HepG2 (cell line): ENCODE measurements around the gene TMEM47. TPM values are rescaled to one million over a fixed set of nuclear protein-coding genes. Genes with fewer than 3 reads are reported as not detected.

ENCODE experiments used
- ATAC-seq: fragments of 200-7000 bp; cut with Tn5 transposase; 3 replicates; pipeline ENCODE4 v1.9.1; 2020; ENCODE audit warnings: mild to moderate bottlenecking, moderate library complexity
- BruUV-seq: library from RNA; stranded (reverse); fragments of 400-500 nt; replicated peaks from 2 replicates; lab custom pipeline; 2021; lab: Mats Ljungman, UMichigan
- CTCF ChIA-PET: fragments of 300-600 bp; formaldehyde crosslinking; extraction: SDS; loops from one replicate; lab custom pipeline; 2021; ENCODE audit warnings: low total read pairs, inconsistent platforms, low intra/inter-chr PET ratio; lab: Yijun Ruan, JAX
- POLR2A ChIA-PET: fragments of 350-600 bp; sonication (Branson Sonifier 250); formaldehyde crosslinking; loops from one replicate; lab custom pipeline; 2020; ENCODE audit warnings: antibody characterized with exemption, inconsistent platforms; lab: Yijun Ruan, JAX
- DNase-seq: peaks from one replicate; pipeline ENCODE4 v3.0.0-alpha.2; 2015; ENCODE audit warnings: low spot score
- FAIRE-seq: peaks from 3 replicates; lab custom pipeline; 2011; peaks lifted over from hg19 to GRCh38; lab: Jason Lieb, UNC
- H2AFZ ChIP-seq: one replicate; pipeline ENCODE4 v1.6.1; 2011; ENCODE audit warnings: low read length, inconsistent platforms
- H3K27ac ChIP-seq: fragments of 300-600 bp; 3 replicates; pipeline ENCODE4 v1.8.0; 2011; ENCODE audit warnings: mixed run types, mild to moderate bottlenecking, mixed read lengths, low read length, inconsistent platforms; ENCODE audit not compliant: insufficient read depth; ENCODE audit errors: extremely low read length
- H3K27me3 ChIP-seq, 2 experiments: fragments of 200-600 bp in 1 of 2; 2 replicates in 1 of 2; 3 replicates in 1 of 2; pipeline versions ENCODE4 v1.6.0 to v1.8.0; 2011; ENCODE audit warnings: low read length in 2 of 2, mild to moderate bottlenecking in 2 of 2, moderate library complexity in 2 of 2, inconsistent platforms in 1 of 2; ENCODE audit not compliant: insufficient read depth in 2 of 2, control insufficient read depth in 1 of 2
- H3K36me3 ChIP-seq, 2 experiments: fragments of 200-600 bp in 1 of 2; replicated peaks in 1 of 2; 2 replicates in 1 of 2; 3 replicates in 1 of 2; pipeline versions ENCODE4 v1.5.1 to v1.8.0; 2011; ENCODE audit warnings: low read length in 2 of 2, inconsistent platforms in 1 of 2; ENCODE audit not compliant: insufficient read depth in 2 of 2, control insufficient read depth in 1 of 2
- H3K4me1 ChIP-seq: 2 replicates; pipeline ENCODE4 v1.5.1; 2012; ENCODE audit warnings: low read length, inconsistent platforms; ENCODE audit not compliant: insufficient read depth
- H3K4me2 ChIP-seq: 2 replicates; pipeline ENCODE4 v1.6.0; 2011; ENCODE audit warnings: low read depth, low read length, inconsistent platforms
- H3K4me3 ChIP-seq, 3 experiments: fragments of 200-600 bp in 1 of 3; sonication (generic), shearing (Covaris generic) in 1 of 3; replicated peaks in 1 of 3; 2 replicates each; pipeline ENCODE4 v1.5.1; 2011 to 2016; ENCODE audit warnings: low read length in 3 of 3, inconsistent platforms in 2 of 3, low read depth in 2 of 3, mild to moderate bottlenecking in 2 of 3, control low read depth in 1 of 3, mixed read lengths in 1 of 3; ENCODE audit not compliant: insufficient read depth in 1 of 3
- H3K79me2 ChIP-seq: one replicate; pipeline ENCODE4 v1.6.1; 2011; ENCODE audit warnings: low read length, inconsistent platforms; ENCODE audit not compliant: insufficient read depth
- H3K9ac ChIP-seq: 2 replicates; pipeline ENCODE4 v1.6.0; 2011; ENCODE audit warnings: mild to moderate bottlenecking, low read depth, low read length, inconsistent platforms; ENCODE audit not compliant: insufficient read depth
- H3K9me3 ChIP-seq: 2 replicates; pipeline ENCODE4 v1.5.1; 2012; ENCODE audit warnings: mild to moderate bottlenecking, low read length
- H4K20me1 ChIP-seq: 2 replicates; pipeline ENCODE4 v1.6.0; 2011; ENCODE audit warnings: inconsistent platforms, mild to moderate bottlenecking, low read length, moderate library complexity; ENCODE audit not compliant: insufficient read depth
- CENPT ChIP-seq: sonication (generic); formaldehyde crosslinking; IDR thresholded peaks from 2 replicates; pipeline ENCODE4 v1.8.0; 2022; ENCODE audit warnings: low read depth, mild to moderate bottlenecking, moderate library complexity, missing genetic modification reagents
- JUND ChIP-seq: sonication (generic); formaldehyde crosslinking; IDR thresholded peaks from 2 replicates; pipeline ENCODE4 v1.8.0; 2022; ENCODE audit warnings: mild to moderate bottlenecking, missing genetic modification reagents
- MED1 ChIP-seq: sonication (generic); formaldehyde crosslinking; IDR thresholded peaks from 2 replicates; pipeline ENCODE4 v1.4.0; 2020; ENCODE audit warnings: missing genetic modification reagents
- NAIF1 ChIP-seq: sonication (generic); formaldehyde crosslinking; IDR thresholded peaks from 2 replicates; pipeline ENCODE4 v1.5.0; 2020; ENCODE audit warnings: mild to moderate bottlenecking, missing genetic modification reagents, borderline replicate concordance
- POLR2AphosphoS5 ChIP-seq: IDR thresholded peaks from 2 replicates; pipeline ENCODE4 v1.6.1; 2012; ENCODE audit warnings: low read depth, low read length
- RERE ChIP-seq: IDR thresholded peaks from 2 replicates; pipeline ENCODE4 v1.6.1; 2016; ENCODE audit warnings: low read depth, missing genetic modification reagents, missing compliant biosample characterization
- SCMH1 ChIP-seq: sonication (generic); formaldehyde crosslinking; IDR thresholded peaks from 2 replicates; pipeline ENCODE4 v1.9.0; 2021; ENCODE audit warnings: missing genetic modification reagents, mild to moderate bottlenecking, borderline replicate concordance
- SSRP1 ChIP-seq: IDR thresholded peaks from 2 replicates; pipeline ENCODE4 v1.6.1; 2016; ENCODE audit warnings: control low read depth
- TAF1 ChIP-seq: sonication (generic); formaldehyde crosslinking; IDR thresholded peaks from 2 replicates; pipeline ENCODE4 v1.4.0; 2020; ENCODE audit warnings: missing genetic modification reagents
- ZNF318 ChIP-seq: sonication (generic); formaldehyde crosslinking; IDR thresholded peaks from 2 replicates; pipeline ENCODE4 v1.4.0; 2020; ENCODE audit warnings: mild to moderate bottlenecking, missing genetic modification reagents
- ZNF580 ChIP-seq: IDR thresholded peaks from 2 replicates; pipeline ENCODE4 v1.6.1; 2016; ENCODE audit warnings: low read depth, borderline replicate concordance
- ZSCAN31 ChIP-seq: sonication (generic); formaldehyde crosslinking; IDR thresholded peaks from 2 replicates; pipeline ENCODE4 v1.5.0; 2020; ENCODE audit warnings: low read depth, mild to moderate bottlenecking, missing genetic modification reagents
- WGBS: methylation state at CpG from one replicate; pipeline ENCODE4 v1.1.6; 2017; ENCODE audit warnings: low lambda C conversion rate; 5-methylcytosine and 5-hydroxymethylcytosine counted together
- in situ Hi-C: cut with HindIII; loops from 2 replicates; pipeline ENCODE4 v1.10.0; 2017; ENCODE audit warnings: low pct_unique_long_range_greater_than_20kb; ENCODE audit not compliant: extremely low pct_ligation_motif_present
- intact Hi-C: fragments of 100-400 bp; cut with micrococcal nuclease; formaldehyde crosslinking; loops from one replicate; pipeline ENCODE4 v1.10.0; 2022; ENCODE audit not compliant: unreplicated experiment
- polyA plus RNA-seq, 8 experiments: library from polyadenylated mRNA; depleted of rRNA in 3 of 8; stranded (reverse) in 7 of 8; unstranded in 1 of 8; fragments of >200 nt; fragmentation: Illumina TruSeq in 4 of 8; extraction: Trizol in 4 of 8; gene quantifications; 2 replicates each; pipeline versions ENCODE4 v1.2.1 to v1.2.3, GENCODE V29; 2011 to 2016; ENCODE audit warnings: low read depth in 4 of 8, missing spikeins in 1 of 8, mixed read lengths in 1 of 8; ENCODE audit not compliant: insufficient read depth in 1 of 8
- total RNA-seq, 5 experiments: library from RNA; depleted of rRNA; stranded (reverse); fragments of >200 nt; fragmentation: Illumina TruSeq; extraction: Trizol; gene quantifications; 2 replicates each; pipeline ENCODE4 v1.2.3, GENCODE V29; 2016; ENCODE audit warnings: low read depth in 1 of 5

Gene TMEM47
- total and polyA plus RNA-seq, 2 of the 13 experiments (the other 11 are each of a cell fraction or from before 2014, with no cell fraction given) = not detected

- POLR2A ChIA-PET = no interaction called here
- Histone ChIP-seq H3K9me3 (no peaks in the 10 kb centered on the region; the same call in 1 of the 2 replicates), H3K4me2 (no peak overlapping the region), H3K79me2 (no peaks in the 10 kb centered on the region), H3K4me3 (no peak overlapping the region), H3K27me3 (no peaks in the 10 kb centered on the region), H3K4me1 (no peaks in the 10 kb centered on the region), H3K9ac (no peak overlapping the region), H4K20me1 (no peaks in the 10 kb centered on the region), H3K36me3 (no peaks in the 10 kb centered on the region), H2AFZ (no peak overlapping the region), H3K27ac (no peak overlapping the region)
- CTCF ChIA-PET = no interaction called here
- in situ Hi-C loops = no loop called here
- ATAC-seq = no peak
- no peak for FAIRE-seq
- WGBS = 3% methylated on average over 4 of the region's 4 CpGs
- DNase-seq = no peak
- no TSS peak for BruUV-seq
- intact Hi-C loops = no loop called here
- TF ChIP-seq ZNF580 (CRISPR knock-in tag) (no peak), CENPT (no peak), RERE (no peak), JUND (no peak), NAIF1 (CRISPR knock-in tag) (no peak), SSRP1 (CRISPR knock-in tag) (no peak), ZNF318 (CRISPR knock-in tag) (no peak), ZSCAN31 (CRISPR knock-in tag) (no peak), TAF1 (CRISPR knock-in tag) (no peak), SCMH1 (CRISPR knock-in tag) (no peak), MED1 (CRISPR knock-in tag) (no peak), POLR2AphosphoS5 (no peak)
These were observed 1.2 kb upstream of the TMEM47 start for GRCh38 chrX:34658326-34658725.
